Activated CD8-positive, alpha-beta memory T cell treated with anti-CD3 and anti-CD28 coated beads, Interleukin-2, amount 10 ng/mL, durations not matched to agents 7 days and 5 days (primary cell): ENCODE measurements around the gene CEP164. TPM values are rescaled to one million over a fixed set of nuclear protein-coding genes. Genes with fewer than 3 reads are reported as not detected.
"Not testable (repeated sequence)": the region's sequence is repeated elsewhere in the genome, so short reads cannot be mapped to it uniquely, and the experiment has no call there.

ENCODE experiments used
- ATAC-seq: fragments of 150-1000 bp; cut with Tn5 transposase; one replicate; pipeline ENCODE4 v1.10.0; 2021; ENCODE audit warnings: moderate library complexity
- CTCF ChIA-PET: fragments of 350-600 bp; sonication (Branson Sonifier 250); formaldehyde crosslinking; loops from one replicate; lab custom pipeline; 2021; ENCODE audit warnings: antibody characterized with exemption; lab: Charles Lee
- DNase-seq: peaks from one replicate; pipeline ENCODE4 v3.0.0-alpha.2; 2020
- H3K27ac Mint-ChIP-seq: one replicate; pipeline ENCODE4 v1.8.0; 2021; ENCODE audit warnings: mild to moderate bottlenecking, mixed read lengths
- H3K27me3 Mint-ChIP-seq: one replicate; pipeline ENCODE4 v1.8.0; 2021; ENCODE audit warnings: mixed read lengths
- H3K36me3 Mint-ChIP-seq: one replicate; pipeline ENCODE4 v1.8.0; 2021; ENCODE audit warnings: mild to moderate bottlenecking, mixed read lengths
- H3K4me1 Mint-ChIP-seq: one replicate; pipeline ENCODE4 v1.8.0; 2021; ENCODE audit warnings: mixed read lengths
- H3K4me3 Mint-ChIP-seq: one replicate; pipeline ENCODE4 v1.8.0; 2021; ENCODE audit warnings: mild to moderate bottlenecking, moderate library complexity, mixed read lengths
- H3K9me3 Mint-ChIP-seq: one replicate; pipeline ENCODE4 v1.8.0; 2022; ENCODE audit warnings: low read depth, mixed read lengths
- total RNA-seq, 2 experiments: library from RNA; stranded (reverse); gene quantifications; one replicate each; pipeline ENCODE4 v1.2.3, GENCODE V29; 2021

CEP164 gene
- total RNA-seq, 2 experiments from 2014 or later = 36.0 to 38.6 TPM

DNA sequence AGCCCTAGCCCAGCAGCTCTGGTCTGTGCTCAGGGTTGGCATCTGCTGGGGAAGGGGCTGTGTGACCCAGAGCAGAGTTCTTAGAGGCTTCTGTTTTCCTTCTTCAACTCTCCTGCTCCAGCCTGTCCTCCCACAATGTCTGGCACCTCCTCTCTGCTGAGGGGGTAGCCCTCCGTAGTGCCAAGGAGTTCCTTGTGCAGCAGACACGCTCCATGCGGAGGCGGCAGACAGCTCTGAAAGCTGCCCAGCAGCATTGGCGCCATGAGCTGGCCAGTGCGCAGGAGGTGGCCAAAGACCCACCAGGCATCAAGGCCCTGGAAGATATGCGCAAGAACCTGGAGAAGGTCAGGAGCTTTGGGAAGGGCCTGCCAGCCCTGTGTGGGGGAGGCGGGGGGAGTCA is 69.3 kb downstream of the CEP164 start:
- peaks cover 2% of the 10 kb centered on the region for H3K4me1 Mint-ChIP-seq
- no peaks in the 10 kb centered on the region for H3K27me3 Mint-ChIP-seq
- H3K9me3 Mint-ChIP-seq = no peaks in the 10 kb centered on the region
- H3K27ac Mint-ChIP-seq = no peak overlapping the region
- DNase-seq (no peak), ATAC-seq (no peak)
- peaks cover 49% of the 10 kb centered on the region for H3K36me3 Mint-ChIP-seq
- CTCF ChIA-PET = no interaction called here
- no peak overlapping the region for H3K4me3 Mint-ChIP-seq

DNA sequence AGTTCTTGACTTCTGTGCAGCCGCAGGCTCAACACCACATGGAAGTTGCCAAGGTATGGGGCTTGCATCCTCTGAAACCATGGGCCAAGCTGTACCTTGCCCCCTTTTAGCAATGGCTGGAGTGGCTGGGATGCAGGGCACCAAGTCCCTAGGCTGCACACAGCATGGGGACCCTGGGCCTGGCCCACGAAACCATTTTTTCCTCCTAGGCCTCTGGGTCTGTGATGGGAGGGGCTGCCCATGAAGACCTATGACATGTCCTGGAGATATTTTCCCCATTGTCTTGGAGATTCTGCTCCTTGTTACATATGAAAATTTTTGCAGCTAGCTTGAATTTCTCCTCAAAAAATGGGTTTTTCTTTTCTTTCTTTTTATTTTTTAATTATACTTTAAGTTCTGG is 71.0 kb downstream of the CEP164 start:
- peaks cover 62% of the 10 kb centered on the region for H3K36me3 Mint-ChIP-seq
- H3K27me3 Mint-ChIP-seq, H3K27ac Mint-ChIP-seq, H3K9me3 Mint-ChIP-seq, H3K4me1 Mint-ChIP-seq, H3K4me3 Mint-ChIP-seq, ATAC-seq, DNase-seq, CTCF ChIA-PET: not testable (repeated sequence)

DNA sequence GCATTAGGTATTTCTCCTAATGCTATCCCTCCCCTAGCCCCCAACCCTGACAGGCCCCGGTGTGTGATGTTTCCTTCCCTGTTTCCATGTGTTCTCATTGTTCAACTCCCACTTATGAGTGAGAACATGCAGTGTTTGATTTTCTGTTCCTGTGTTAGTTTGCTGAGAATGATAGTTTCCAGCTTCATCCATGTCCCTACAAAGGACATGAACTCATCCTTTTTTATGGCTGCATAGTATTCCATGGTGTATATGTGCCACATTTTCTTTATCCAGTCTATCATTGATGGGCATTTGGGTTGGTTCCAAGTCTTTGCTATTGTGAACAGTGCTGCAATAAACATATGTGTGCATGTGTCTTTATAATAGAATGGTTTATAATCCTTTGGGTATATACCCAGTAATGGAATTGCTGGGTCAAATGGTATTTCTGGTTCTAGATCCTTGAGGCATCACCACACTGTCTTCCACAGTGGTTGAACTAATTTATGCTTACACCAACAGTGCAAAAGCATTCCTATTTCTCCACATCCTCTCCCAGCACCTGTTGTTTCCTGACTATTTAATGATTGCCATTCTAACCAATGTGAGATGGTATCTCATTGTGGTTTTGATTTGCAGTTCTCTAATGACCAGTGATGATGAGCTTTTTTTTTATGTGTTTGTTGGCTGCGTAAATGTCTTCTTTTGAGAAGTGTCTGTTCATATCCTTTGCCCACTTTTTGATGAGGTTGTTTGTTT is 71.6 kb downstream of the CEP164 start:
- H3K4me1 Mint-ChIP-seq, H3K9me3 Mint-ChIP-seq, H3K27me3 Mint-ChIP-seq, DNase-seq, CTCF ChIA-PET, H3K27ac Mint-ChIP-seq, H3K4me3 Mint-ChIP-seq, ATAC-seq: not testable (repeated sequence)
- peaks cover 68% of the 10 kb centered on the region for H3K36me3 Mint-ChIP-seq

DNA sequence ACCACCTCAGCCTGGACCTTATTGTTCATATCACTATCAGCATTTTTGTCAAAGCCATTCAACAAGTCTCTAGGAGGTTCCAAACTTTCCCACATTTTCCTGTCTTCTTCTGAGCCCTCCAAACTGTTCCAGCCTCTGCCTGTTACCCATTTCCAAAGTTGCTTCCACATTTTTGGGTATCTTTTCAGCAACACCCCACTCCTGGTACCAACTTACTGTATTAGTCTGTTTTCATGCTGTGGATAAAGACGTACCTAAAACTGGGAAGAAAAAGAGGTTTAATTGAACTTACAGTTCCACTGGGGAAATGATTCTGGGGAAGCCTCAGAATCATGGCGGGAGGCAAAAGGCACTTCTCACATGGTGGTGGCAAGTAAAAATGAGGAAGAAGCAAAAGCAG is 78.2 kb downstream of the CEP164 start:
- H3K9me3 Mint-ChIP-seq = peaks cover 10% of the 10 kb centered on the region
- H3K4me1 Mint-ChIP-seq, CTCF ChIA-PET, ATAC-seq, DNase-seq, H3K27ac Mint-ChIP-seq, H3K4me3 Mint-ChIP-seq, H3K27me3 Mint-ChIP-seq: not testable (repeated sequence)
- H3K36me3 Mint-ChIP-seq = peaks cover 47% of the 10 kb centered on the region

DNA sequence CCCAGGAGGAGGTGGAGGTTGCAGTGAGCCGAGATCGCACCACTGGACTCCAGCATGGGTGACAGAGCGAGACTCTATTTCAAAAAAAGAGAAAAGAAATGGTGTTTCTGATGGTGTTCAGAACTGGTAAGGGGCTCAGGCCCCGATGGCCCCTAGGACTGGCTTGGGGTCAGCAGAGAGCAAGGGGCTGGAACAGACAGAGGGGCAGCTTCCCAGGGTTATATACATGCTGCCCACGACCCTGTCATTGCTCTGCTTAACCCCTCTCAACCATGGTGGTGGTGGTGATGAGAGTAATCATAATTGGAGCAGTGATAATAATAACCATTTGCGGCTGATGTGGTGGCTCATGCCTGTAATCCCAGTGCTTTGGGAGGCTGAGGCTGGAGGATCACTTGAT is 79.4 kb downstream of the CEP164 start:
- no peak for ATAC-seq
- CTCF ChIA-PET = no interaction called here
- H3K27ac Mint-ChIP-seq = no peak overlapping the region
- peaks cover 43% of the 10 kb centered on the region for H3K36me3 Mint-ChIP-seq
- DNase-seq = no peak
- no peaks in the 10 kb centered on the region for H3K4me1 Mint-ChIP-seq
- H3K27me3 Mint-ChIP-seq = no peaks in the 10 kb centered on the region
- H3K9me3 Mint-ChIP-seq = peaks cover 10% of the 10 kb centered on the region
- no peak overlapping the region for H3K4me3 Mint-ChIP-seq

DNA sequence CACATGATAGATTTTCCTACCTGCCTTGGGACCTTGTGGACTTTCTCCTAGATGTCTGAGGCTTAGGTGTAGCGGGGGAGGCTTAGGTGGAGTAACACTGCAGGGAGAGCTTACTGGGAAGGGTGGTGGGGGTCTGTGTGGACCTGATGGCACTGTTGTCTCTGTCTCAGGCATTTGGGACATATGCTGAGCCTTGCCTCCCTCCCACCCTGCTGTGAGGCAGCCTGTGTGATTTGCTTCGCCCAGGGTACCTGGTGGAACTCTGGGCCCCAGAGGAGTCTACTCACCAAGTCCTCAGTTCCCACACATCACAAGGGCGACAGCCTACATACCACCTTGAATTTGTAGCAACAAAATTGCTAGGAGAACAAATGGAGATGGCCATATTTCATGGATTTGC is 80.7 kb downstream of the CEP164 start:
- H3K27ac Mint-ChIP-seq = no peak overlapping the region
- peaks cover 33% of the 10 kb centered on the region for H3K36me3 Mint-ChIP-seq
- CTCF ChIA-PET = no interaction called here
- H3K4me1 Mint-ChIP-seq = no peaks in the 10 kb centered on the region
- peaks cover 10% of the 10 kb centered on the region for H3K9me3 Mint-ChIP-seq
- no peak for DNase-seq
- H3K27me3 Mint-ChIP-seq = no peaks in the 10 kb centered on the region
- ATAC-seq = no peak
- H3K4me3 Mint-ChIP-seq = no peak overlapping the region

DNA sequence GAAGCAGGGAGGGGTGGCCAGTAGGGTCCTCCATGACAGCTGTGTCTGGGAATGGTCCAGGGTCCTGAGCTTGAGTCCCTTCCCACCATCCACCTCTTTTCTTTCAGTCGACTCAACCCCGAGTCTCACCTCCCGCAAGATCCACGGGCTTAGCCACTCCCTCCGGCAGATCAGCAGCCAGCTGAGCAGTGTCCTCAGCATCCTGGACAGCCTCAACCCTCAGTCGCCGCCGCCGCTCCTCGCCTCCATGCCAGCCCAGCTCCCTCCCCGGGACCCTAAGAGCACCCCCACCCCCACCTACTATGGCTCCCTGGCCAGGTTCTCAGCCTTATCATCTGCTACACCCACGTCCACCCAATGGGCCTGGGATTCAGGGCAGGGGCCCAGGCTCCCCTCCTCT is 81.9 kb downstream of the CEP164 start:
- Mint-ChIP-seq H3K4me1 (no peaks in the 10 kb centered on the region), H3K36me3 (peaks cover 21% of the 10 kb centered on the region), H3K9me3 (peaks cover 8% of the 10 kb centered on the region), H3K4me3 (no peak overlapping the region), H3K27me3 (no peaks in the 10 kb centered on the region), H3K27ac (no peak overlapping the region)
- DNase-seq (no peak), ATAC-seq (no peak)
- CTCF ChIA-PET = interaction anchor here (7.5 kb wide), 1 partner anchor 17 kb away, joined by 37 read pairs; no protein-coding TSS in a partner anchor

DNA sequence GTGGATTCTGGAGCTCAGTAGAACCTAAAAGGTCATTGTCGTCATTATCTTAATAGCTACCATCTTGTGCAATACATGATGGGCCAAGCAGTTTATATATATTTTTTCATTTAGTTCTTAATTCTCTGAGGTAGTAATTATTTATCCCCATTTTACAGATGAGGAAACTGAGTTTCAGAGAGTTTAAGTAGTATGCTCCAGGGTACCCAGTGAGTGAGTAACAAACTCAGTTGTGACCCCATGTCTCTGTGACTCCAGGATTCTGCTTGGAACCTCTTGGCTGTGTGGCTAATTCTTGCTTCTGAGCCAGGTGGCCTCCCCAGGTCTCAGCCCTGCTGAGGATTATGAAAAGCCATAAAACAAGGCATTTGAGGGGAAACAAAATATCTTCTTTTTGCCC is 82.6 kb downstream of the CEP164 start:
- Mint-ChIP-seq H3K9me3 (peaks cover 7% of the 10 kb centered on the region), H3K27me3 (no peaks in the 10 kb centered on the region), H3K36me3 (peaks cover 14% of the 10 kb centered on the region), H3K4me3 (no peak overlapping the region), H3K4me1 (no peaks in the 10 kb centered on the region), H3K27ac (no peak overlapping the region)
- CTCF ChIA-PET = interaction anchor here (7.5 kb wide), 1 partner anchor 16 kb away, joined by 37 read pairs; no protein-coding TSS in a partner anchor
- DNase-seq (no peak), ATAC-seq (no peak)

DNA sequence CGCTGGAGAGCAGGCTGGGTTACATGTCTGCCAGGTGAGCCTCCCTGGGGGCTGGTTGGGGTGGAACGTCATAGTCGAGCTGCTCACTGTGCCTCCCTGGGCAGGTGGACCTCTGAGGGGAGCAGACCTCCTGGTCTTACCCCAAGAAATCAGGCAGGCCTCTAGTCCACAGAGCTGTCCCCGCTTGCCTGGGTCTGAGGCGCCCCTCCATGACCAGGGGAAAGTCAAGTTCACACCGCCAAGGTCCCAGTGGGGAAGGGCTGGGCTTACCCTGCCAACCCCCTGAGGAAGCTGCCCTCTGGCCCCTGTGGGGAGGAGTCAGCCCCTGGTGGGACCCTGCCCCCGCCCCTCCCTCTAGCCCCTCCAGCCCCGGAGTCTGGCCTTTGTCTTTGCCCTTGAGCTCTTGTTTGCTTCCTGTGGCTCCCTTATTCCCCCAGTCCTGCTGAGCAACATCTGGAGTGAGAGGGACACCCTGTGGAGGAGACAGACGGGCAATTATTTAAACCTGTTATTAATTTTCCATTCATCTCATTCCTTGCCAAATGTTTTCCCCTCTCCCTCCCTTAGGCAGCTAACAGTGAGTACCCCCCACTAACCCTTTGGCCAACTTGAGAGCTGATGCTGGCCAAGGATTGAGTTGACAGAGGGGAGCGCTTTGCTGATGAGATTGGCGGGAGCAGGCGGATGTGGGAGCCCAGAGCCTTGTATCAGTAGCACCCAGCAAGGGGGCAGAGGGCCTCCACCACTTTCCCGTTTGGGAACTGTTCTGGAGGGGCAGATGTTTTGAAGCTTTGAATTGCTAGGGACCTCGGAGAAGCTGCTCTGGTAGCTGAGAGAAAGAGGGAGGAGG is 83.4 kb downstream of the CEP164 start:
- Mint-ChIP-seq H3K36me3 (peaks cover 6% of the 10 kb centered on the region), H3K9me3 (peaks cover 3% of the 10 kb centered on the region), H3K4me1 (no peaks in the 10 kb centered on the region), H3K27ac (no peak overlapping the region), H3K4me3 (no peak overlapping the region), H3K27me3 (no peaks in the 10 kb centered on the region)
- CTCF ChIA-PET = interaction anchor here (1.2 to 7.5 kb wide), 3 partner anchors 9 to 22 kb away, joined by 3 to 37 read pairs (median 3); no protein-coding TSS in a partner anchor
- no peak for DNase-seq
- no peak for ATAC-seq

DNA sequence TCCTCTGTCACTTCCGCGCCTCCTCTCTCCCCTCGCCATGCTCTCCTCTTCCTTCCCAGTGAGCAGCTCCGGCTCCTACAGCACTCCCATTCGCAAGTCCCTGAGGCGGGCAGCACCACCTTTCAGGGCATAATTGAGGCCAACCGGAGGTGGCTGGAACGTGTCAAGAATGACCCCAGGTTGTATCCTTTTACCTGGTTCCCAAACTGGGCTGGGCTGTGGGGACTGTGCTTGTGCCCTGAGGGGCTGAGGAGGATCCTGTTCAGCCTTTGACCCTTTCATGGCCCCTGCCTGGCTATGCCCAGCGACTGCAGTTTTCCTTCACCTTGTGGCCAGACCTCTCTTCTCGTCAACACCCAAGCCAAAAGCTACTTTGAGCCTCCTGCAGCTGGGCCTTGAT is 84.1 kb downstream of the CEP164 start:
- Mint-ChIP-seq H3K27me3 (no peaks in the 10 kb centered on the region), H3K27ac (no peak overlapping the region), H3K36me3 (no peaks in the 10 kb centered on the region), H3K4me3 (no peak overlapping the region), H3K4me1 (no peaks in the 10 kb centered on the region), H3K9me3 (no peaks in the 10 kb centered on the region)
- CTCF ChIA-PET = interaction anchor here (1.2 to 7.5 kb wide), 3 partner anchors 9 to 21 kb away, joined by 3 to 37 read pairs (median 3); no protein-coding TSS in a partner anchor
- ATAC-seq = no peak
- DNase-seq = no peak

DNA sequence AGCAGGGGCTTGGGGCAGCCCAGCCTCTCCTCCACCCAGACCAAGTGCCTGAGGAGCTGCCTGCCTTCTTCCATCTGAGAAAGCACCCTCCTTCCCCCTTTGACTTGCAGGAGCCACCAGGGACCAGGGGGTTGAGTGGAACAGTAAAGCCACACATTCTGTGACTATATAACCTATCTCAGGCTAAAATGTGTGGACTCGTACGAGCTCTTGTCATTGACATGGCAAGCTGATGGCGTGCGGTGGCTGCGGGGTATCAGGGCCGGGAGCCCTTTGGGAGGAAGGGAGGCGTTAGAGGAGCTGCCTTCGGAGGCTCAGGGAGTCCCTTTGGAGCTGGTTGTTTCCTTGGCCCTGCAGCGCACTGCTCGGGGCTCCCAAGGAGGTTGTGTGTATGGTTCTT is 84.5 kb downstream of the CEP164 start:
- Mint-ChIP-seq H3K36me3 (no peaks in the 10 kb centered on the region), H3K9me3 (no peaks in the 10 kb centered on the region), H3K27ac (no peak overlapping the region), H3K27me3 (no peaks in the 10 kb centered on the region), H3K4me1 (no peaks in the 10 kb centered on the region), H3K4me3 (no peak overlapping the region)
- CTCF ChIA-PET = interaction anchor here (1.2 to 7.5 kb wide), 3 partner anchors 8 to 21 kb away, joined by 3 to 37 read pairs (median 3); no protein-coding TSS in a partner anchor
- ATAC-seq (no peak), DNase-seq (no peak)

DNA sequence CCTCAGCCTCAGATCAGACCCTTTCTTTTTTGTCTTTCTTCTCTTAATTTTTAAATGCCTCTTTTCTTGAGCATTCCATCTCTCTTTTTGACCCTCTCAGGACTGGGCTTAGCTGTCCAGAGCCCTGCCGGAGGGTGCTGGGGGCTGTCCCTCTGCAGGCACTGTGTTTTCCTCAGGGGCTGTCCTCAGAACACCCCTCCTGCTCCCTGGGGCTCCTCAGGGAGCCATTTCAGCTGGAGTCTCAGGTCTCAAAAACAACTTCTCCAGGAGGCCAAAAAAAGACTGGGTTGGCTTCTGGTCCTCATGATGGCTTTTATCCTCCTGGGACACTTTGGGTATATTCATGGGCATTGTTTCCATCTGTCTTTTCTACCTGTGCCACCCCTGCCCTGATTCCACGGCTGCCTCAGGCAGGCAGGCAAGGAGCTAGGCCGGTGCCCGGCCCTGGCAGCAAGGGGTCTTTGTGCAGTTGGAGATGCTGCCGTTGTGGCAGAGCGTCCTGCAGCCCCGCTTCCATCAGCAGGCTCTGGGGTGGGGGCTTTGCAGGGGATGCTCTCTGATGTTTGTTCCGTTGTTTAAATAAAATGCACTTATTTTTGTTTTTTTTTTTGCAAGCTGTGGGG is 85.1 kb downstream of the CEP164 start:
- Mint-ChIP-seq H3K27ac (no peak overlapping the region), H3K27me3 (no peaks in the 10 kb centered on the region), H3K36me3 (no peaks in the 10 kb centered on the region), H3K4me3 (no peak overlapping the region), H3K4me1 (no peaks in the 10 kb centered on the region), H3K9me3 (no peaks in the 10 kb centered on the region)
- CTCF ChIA-PET = interaction anchor here (1.2 to 7.5 kb wide), 2 partner anchors 13 to 20 kb away, joined by 3 to 37 read pairs; no protein-coding TSS in a partner anchor
- DNase-seq (no peak), ATAC-seq (no peak)

DNA sequence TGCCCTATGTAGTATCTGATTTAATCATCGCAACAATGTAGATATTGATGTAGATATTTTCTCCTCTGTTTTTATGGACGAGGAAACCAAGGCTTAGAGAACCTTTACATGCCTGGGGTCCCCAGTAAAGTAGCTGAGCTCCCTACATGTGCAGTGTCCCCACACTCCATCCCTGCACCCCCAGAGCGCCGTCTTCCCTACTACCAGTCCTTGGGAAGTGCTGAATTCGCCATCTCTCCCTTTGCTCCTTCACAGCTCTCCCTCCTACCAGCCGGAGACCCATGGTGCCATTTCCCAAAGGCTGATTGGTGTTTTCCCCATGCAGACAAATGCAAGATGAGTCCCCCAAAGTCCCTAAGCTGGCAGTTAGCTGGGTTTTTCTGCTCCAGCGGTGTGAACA is 86.0 kb downstream of the CEP164 start:
- Mint-ChIP-seq H3K27ac (no peak overlapping the region), H3K36me3 (no peaks in the 10 kb centered on the region), H3K9me3 (no peaks in the 10 kb centered on the region), H3K4me1 (no peaks in the 10 kb centered on the region), H3K4me3 (no peak overlapping the region), H3K27me3 (no peaks in the 10 kb centered on the region)
- CTCF ChIA-PET = interaction anchor here (7.5 kb wide), 1 partner anchor 13 kb away, joined by 37 read pairs; no protein-coding TSS in a partner anchor
- no peak for DNase-seq
- no peak for ATAC-seq
